Ishikawa (cell line): ENCODE data around the gene PRDM7.

Source experiments
- CEBPB ChIP-seq: IDR thresholded peaks from 2 replicates; pipeline ENCODE4 v1.6.1; 2012
- CREB1 ChIP-seq: IDR thresholded peaks from 2 replicates; pipeline ENCODE4 v1.6.1; 2012; ENCODE audit warnings: low read depth
- EGR1 ChIP-seq: IDR thresholded peaks from 2 replicates; pipeline ENCODE4 v1.6.1; 2012
- EP300 ChIP-seq: IDR thresholded peaks from 2 replicates; pipeline ENCODE4 v1.6.1; 2012; ENCODE audit warnings: borderline replicate concordance
- FOXM1 ChIP-seq: IDR thresholded peaks from 2 replicates; pipeline ENCODE4 v1.6.1; 2012; ENCODE audit warnings: low read depth, borderline replicate concordance
- MAX ChIP-seq: IDR thresholded peaks from 2 replicates; pipeline ENCODE4 v1.6.1; 2012
- NFIC ChIP-seq: IDR thresholded peaks from 2 replicates; pipeline ENCODE4 v1.6.1; 2012
- RAD21 ChIP-seq: IDR thresholded peaks from 2 replicates; pipeline ENCODE4 v1.6.1; 2012; ENCODE audit warnings: low read depth
- REST ChIP-seq: IDR thresholded peaks from 2 replicates; pipeline ENCODE4 v1.6.1; 2012; ENCODE audit warnings: low read depth, mild to moderate bottlenecking
- TAF1 ChIP-seq: IDR thresholded peaks from 2 replicates; pipeline ENCODE4 v1.6.1; 2012; ENCODE audit warnings: low read depth, mild to moderate bottlenecking
- TCF12 ChIP-seq: IDR thresholded peaks from 2 replicates; pipeline ENCODE4 v1.6.1; 2012; ENCODE audit warnings: low read depth
- TEAD4 ChIP-seq: IDR thresholded peaks from 2 replicates; pipeline ENCODE4 v1.6.1; 2012
- USF1 ChIP-seq: IDR thresholded peaks from 2 replicates; pipeline ENCODE4 v1.6.1; 2012
- YY1 ChIP-seq: IDR thresholded peaks from 2 replicates; pipeline ENCODE4 v1.6.1; 2012; ENCODE audit warnings: low read depth
- ZBTB7A ChIP-seq: IDR thresholded peaks from 2 replicates; pipeline ENCODE4 v1.6.1; 2012; ENCODE audit warnings: low read depth

PRDM7 gene

DNA sequence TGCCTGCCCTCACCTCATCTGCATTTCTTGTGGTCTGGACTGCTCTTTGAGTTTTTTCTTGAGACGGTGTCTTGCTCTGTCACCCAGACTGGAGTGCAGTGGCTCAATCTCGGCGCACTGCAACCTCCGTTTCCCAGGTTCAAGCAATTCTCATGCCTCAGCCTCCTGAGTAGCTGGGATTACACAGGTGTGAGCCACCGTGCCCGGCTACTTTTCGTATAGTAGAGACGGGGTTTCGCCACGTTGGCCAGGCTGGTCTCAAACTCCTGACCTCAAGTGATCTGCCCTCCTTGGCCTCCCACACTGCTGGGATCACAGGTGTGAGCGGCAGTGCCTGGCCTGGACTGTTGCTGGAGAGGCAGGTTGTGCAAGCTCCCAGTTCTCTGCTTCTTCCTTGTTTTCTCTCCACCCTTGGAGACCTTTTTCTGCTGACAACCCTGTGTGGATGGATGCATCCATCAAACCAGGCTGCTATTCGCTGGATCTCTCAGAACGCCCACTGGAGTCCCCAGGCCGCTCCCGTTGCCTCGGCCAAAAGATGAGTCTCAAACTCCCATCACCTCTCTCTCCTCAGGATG lies 35.1 kb downstream of the PRDM7 start:
- TF ChIP-seq TEAD4 (no peak), TAF1 (no peak), FOXM1 (no peak), EGR1 (no peak), MAX (no peak), NFIC (no peak), EP300 (no peak), REST (no peak), ZBTB7A (no peak), CREB1 (no peak), CEBPB (no peak), TCF12 (no peak), USF1 (no peak), RAD21 (no peak), YY1 (no peak)

- TF ChIP-seq TCF12: no peak
Observed at GRCh38 chr16:90040152-90041023, 36.7 kb downstream of the PRDM7 start.

- TF ChIP-seq RAD21: no peak
- no peak for TF ChIP-seq TAF1
- no peak for TF ChIP-seq MAX
- no peak for TF ChIP-seq EGR1
- TF ChIP-seq CREB1: no peak
- TF ChIP-seq REST: no peak
Observed at GRCh38 chr16:90037276-90037675, 39.9 kb downstream of the PRDM7 start.

DNA sequence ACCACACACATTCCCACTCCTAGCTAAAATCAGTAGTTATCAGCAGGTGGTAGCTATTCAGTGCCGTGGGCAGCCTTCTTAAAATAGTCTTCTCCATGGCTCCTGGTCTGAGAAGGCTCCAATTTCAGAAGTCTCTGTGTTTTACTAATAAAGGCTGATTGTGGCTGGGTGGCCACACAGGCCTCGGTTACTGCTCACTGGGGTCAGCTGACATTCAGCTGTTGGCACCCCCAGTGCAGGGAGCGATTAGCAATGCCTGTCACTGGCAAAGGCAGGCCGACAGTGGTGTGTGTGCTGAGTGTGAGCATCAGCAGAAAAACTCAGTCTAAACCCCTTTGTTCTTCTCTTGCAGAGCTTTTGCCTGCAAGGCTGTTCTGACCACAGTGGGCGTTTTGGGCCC lies 41.2 kb downstream of the PRDM7 start:
- no peak; the same call in 1 of the 2 replicates for TF ChIP-seq CEBPB
- no peak for TF ChIP-seq RAD21
- peak; percentile 86 for TF ChIP-seq USF1
- TF ChIP-seq TEAD4: peak; percentile 73
- no peak for TF ChIP-seq ZBTB7A
- TF ChIP-seq TCF12: 0 out of 2 replicates have a peak, but pooled peaks have one; percentile 16
- TF ChIP-seq CREB1: no peak
- no peak for TF ChIP-seq REST
- TF ChIP-seq NFIC: no peak
- 0 out of 2 replicates have a peak, but pooled peaks have one; percentile 18 for TF ChIP-seq EGR1
- no peak for TF ChIP-seq MAX
- no peak for TF ChIP-seq EP300
